Measurements from ENCODE around the gene GPR158.

The GPR158 gene

GRCh38 chr10:25578061-25578460 lies 403.3 kb downstream of the GPR158 start:
- no peaks in the 10 kb centered on the region for H3K9me3 ChIP-seq (ENCODE audit: insufficient read depth, low read depth, low read length)
- H3K4ac ChIP-seq (ENCODE audit: low read depth, low read length), result no peak overlapping the region
- no peak overlapping the region for H3K27ac ChIP-seq (ENCODE audit: low read depth, low read length)
- no peak overlapping the region for H3K14ac ChIP-seq (ENCODE audit: low read length)
- H4K12ac ChIP-seq (ENCODE audit: low read depth, low read length), result no peak overlapping the region
- H2BK5ac ChIP-seq (ENCODE audit: low read depth, low read length, poor library complexity), result no peak overlapping the region
- H3K79me1 ChIP-seq (ENCODE audit: low read length), result no peaks in the 10 kb centered on the region
- H2BK120ac ChIP-seq (ENCODE audit: insufficient read depth, low read length, poor library complexity), result no peak overlapping the region
- no peak overlapping the region for H4K91ac ChIP-seq (ENCODE audit: low read depth, low read length)
- H2AFZ ChIP-seq (ENCODE audit: insufficient read depth, low read length, poor library complexity), result no peak overlapping the region
- no peak overlapping the region for H2BK12ac ChIP-seq (ENCODE audit: low read length)
- no CpG with 5 or more reads among the region's 4 CpGs for WGBS (ENCODE audit: extremely low coverage, insufficient coverage, insufficient read length)
- no peak overlapping the region for H3K18ac ChIP-seq (ENCODE audit: low read length)
- DNase-seq, result peak; percentile 67 to 82
- no peak overlapping the region for H4K8ac ChIP-seq (ENCODE audit: low read depth, low read length)
- H3K4me1 ChIP-seq (ENCODE audit: control insufficient read depth in 1 of 2, insufficient read depth in 2 of 2, low read length in 2 of 2), result no peaks in the 10 kb centered on the region
- no peaks in the 10 kb centered on the region for H3K27me3 ChIP-seq (ENCODE audit: insufficient read depth, low read length)
- no peaks in the 10 kb centered on the region for H3K79me2 ChIP-seq (ENCODE audit: control insufficient read depth, insufficient read depth, low read length, poor library complexity)
- no peak overlapping the region for H3K23ac ChIP-seq (ENCODE audit: low read length)
- H2AK5ac ChIP-seq (ENCODE audit: low read length), result no peak overlapping the region
- no peaks in the 10 kb centered on the region for H3K36me3 ChIP-seq (ENCODE audit: control insufficient read depth in 1 of 2, insufficient read depth in 2 of 2, low read length in 2 of 2)
- no peak overlapping the region for H3K4me2 ChIP-seq (ENCODE audit: low read length)
- no peak overlapping the region for H3K9ac ChIP-seq (ENCODE audit: low read length)
- H3K4me3 ChIP-seq (ENCODE audit: low read depth, low read length), result no peak overlapping the region

GRCh38 chr10:25582961-25583360 lies 408.2 kb downstream of the GPR158 start:
- H4K91ac ChIP-seq (ENCODE audit: low read depth, low read length), result no peak overlapping the region
- no peak overlapping the region for H3K9ac ChIP-seq (ENCODE audit: low read length)
- no peak overlapping the region for H3K18ac ChIP-seq (ENCODE audit: low read length)
- H3K79me2 ChIP-seq (ENCODE audit: control insufficient read depth, insufficient read depth, low read length, poor library complexity), result no peaks in the 10 kb centered on the region
- H2AFZ ChIP-seq (ENCODE audit: insufficient read depth, low read length, poor library complexity), result no peak overlapping the region
- H3K9me3 ChIP-seq (ENCODE audit: insufficient read depth, low read depth, low read length), result peaks cover 3% of the 10 kb centered on the region
- no peak overlapping the region for H4K12ac ChIP-seq (ENCODE audit: low read depth, low read length)
- no peak overlapping the region for H2BK5ac ChIP-seq (ENCODE audit: low read depth, low read length, poor library complexity)
- H3K4me2 ChIP-seq (ENCODE audit: low read length), result no peak overlapping the region
- no peak overlapping the region for H2BK12ac ChIP-seq (ENCODE audit: low read length)
- WGBS (ENCODE audit: extremely low coverage, insufficient coverage, insufficient read length), result no CpG with 5 or more reads among the region's 6 CpGs
- no peak overlapping the region for H3K27ac ChIP-seq (ENCODE audit: low read depth, low read length)
- no peak overlapping the region for H3K23ac ChIP-seq (ENCODE audit: low read length)
- H3K4me3 ChIP-seq (ENCODE audit: low read depth, low read length), result no peak overlapping the region
- no peak overlapping the region for H2AK5ac ChIP-seq (ENCODE audit: low read length)
- no peak overlapping the region for H3K14ac ChIP-seq (ENCODE audit: low read length)
- DNase-seq, result no peak
- no peaks in the 10 kb centered on the region for H3K79me1 ChIP-seq (ENCODE audit: low read length)
- no peak overlapping the region for H4K8ac ChIP-seq (ENCODE audit: low read depth, low read length)
- H3K27me3 ChIP-seq (ENCODE audit: insufficient read depth, low read length), result no peaks in the 10 kb centered on the region
- no peak overlapping the region for H3K4ac ChIP-seq (ENCODE audit: low read depth, low read length)
- H3K4me1 ChIP-seq (ENCODE audit: control insufficient read depth in 1 of 2, insufficient read depth in 2 of 2, low read length in 2 of 2), result no peaks in the 10 kb centered on the region
- no peaks in the 10 kb centered on the region for H3K36me3 ChIP-seq (ENCODE audit: control insufficient read depth in 1 of 2, insufficient read depth in 2 of 2, low read length in 2 of 2)
- no peak overlapping the region for H2BK120ac ChIP-seq (ENCODE audit: insufficient read depth, low read length, poor library complexity)

GRCh38 chr10:25600651-25601050 lies 425.9 kb downstream of the GPR158 start:
- no peaks in the 10 kb centered on the region for H3K79me2 ChIP-seq (ENCODE audit: control insufficient read depth, insufficient read depth, low read length, poor library complexity)
- WGBS (ENCODE audit: extremely low coverage, insufficient coverage, insufficient read length), result no CpG with 5 or more reads among the region's 4 CpGs

GRCh38 chr10:25604591-25604990 lies 429.8 kb downstream of the GPR158 start:
- Histone ChIP-seq H2AK5ac (ENCODE audit: low read length) (no peak overlapping the region), H4K12ac (ENCODE audit: low read depth, low read length) (no peak overlapping the region), H3K36me3 (ENCODE audit: control insufficient read depth in 1 of 2, insufficient read depth in 2 of 2, low read length in 2 of 2) (no peaks in the 10 kb centered on the region), H2AFZ (ENCODE audit: insufficient read depth, low read length, poor library complexity) (no peak overlapping the region), H3K9me3 (ENCODE audit: insufficient read depth, low read depth, low read length) (no peaks in the 10 kb centered on the region), H4K8ac (ENCODE audit: low read depth, low read length) (no peak overlapping the region), H3K9ac (ENCODE audit: low read length) (no peak overlapping the region), H2BK12ac (ENCODE audit: low read length) (no peak overlapping the region), H3K4me3 (ENCODE audit: low read depth, low read length) (no peak overlapping the region), H3K27ac (ENCODE audit: low read depth, low read length) (no peak overlapping the region), H3K4ac (ENCODE audit: low read depth, low read length) (no peak overlapping the region), H3K14ac (ENCODE audit: low read length) (no peak overlapping the region), H3K4me2 (ENCODE audit: low read length) (no peak overlapping the region), H3K4me1 (ENCODE audit: control insufficient read depth in 1 of 2, insufficient read depth in 2 of 2, low read length in 2 of 2) (peaks cover 0 to 2% of the 10 kb centered on the region in 2 experiments), H3K79me2 (ENCODE audit: control insufficient read depth, insufficient read depth, low read length, poor library complexity) (no peaks in the 10 kb centered on the region), H2BK120ac (ENCODE audit: insufficient read depth, low read length, poor library complexity) (no peak overlapping the region), H3K27me3 (ENCODE audit: insufficient read depth, low read length) (no peaks in the 10 kb centered on the region), H3K79me1 (ENCODE audit: low read length) (no peaks in the 10 kb centered on the region), H3K18ac (ENCODE audit: low read length) (no peak overlapping the region), H2BK5ac (ENCODE audit: low read depth, low read length, poor library complexity) (no peak overlapping the region), H3K23ac (ENCODE audit: low read length) (no peak overlapping the region), H4K91ac (ENCODE audit: low read depth, low read length) (no peak overlapping the region)
- WGBS (ENCODE audit: extremely low coverage, insufficient coverage, insufficient read length), result no CpG with 5 or more reads among the region's 4 CpGs
- peak; percentile 68 to 93 for DNase-seq

More at GRCh38 chr10:25600651-25601050, 425.9 kb downstream of the GPR158 start:
- H3K4me2 ChIP-seq (ENCODE audit: low read length), result no peak overlapping the region
- no peaks in the 10 kb centered on the region for H3K79me1 ChIP-seq (ENCODE audit: low read length)
- no peak overlapping the region for H2BK120ac ChIP-seq (ENCODE audit: insufficient read depth, low read length, poor library complexity)
- no peaks in the 10 kb centered on the region for H3K9me3 ChIP-seq (ENCODE audit: insufficient read depth, low read depth, low read length)
- no peak overlapping the region for H3K18ac ChIP-seq (ENCODE audit: low read length)
- no peak overlapping the region for H2BK12ac ChIP-seq (ENCODE audit: low read length)
- no peak overlapping the region for H4K91ac ChIP-seq (ENCODE audit: low read depth, low read length)
- no peak overlapping the region for H2BK5ac ChIP-seq (ENCODE audit: low read depth, low read length, poor library complexity)
- DNase-seq, result no peak
- H3K4me1 ChIP-seq (ENCODE audit: control insufficient read depth in 1 of 2, insufficient read depth in 2 of 2, low read length in 2 of 2), result peaks cover 0 to 2% of the 10 kb centered on the region in 2 experiments
- no peaks in the 10 kb centered on the region for H3K36me3 ChIP-seq (ENCODE audit: control insufficient read depth in 1 of 2, insufficient read depth in 2 of 2, low read length in 2 of 2)
- H3K14ac ChIP-seq (ENCODE audit: low read length), result no peak overlapping the region
- H3K4ac ChIP-seq (ENCODE audit: low read depth, low read length), result no peak overlapping the region
- H3K27ac ChIP-seq (ENCODE audit: low read depth, low read length), result no peak overlapping the region
- H3K4me3 ChIP-seq (ENCODE audit: low read depth, low read length), result no peak overlapping the region
- no peak overlapping the region for H4K12ac ChIP-seq (ENCODE audit: low read depth, low read length)
- H3K27me3 ChIP-seq (ENCODE audit: insufficient read depth, low read length), result no peaks in the 10 kb centered on the region
- H3K9ac ChIP-seq (ENCODE audit: low read length), result no peak overlapping the region
- H3K23ac ChIP-seq (ENCODE audit: low read length), result no peak overlapping the region
- no peak overlapping the region for H2AK5ac ChIP-seq (ENCODE audit: low read length)
- no peak overlapping the region for H2AFZ ChIP-seq (ENCODE audit: insufficient read depth, low read length, poor library complexity)
- no peak overlapping the region for H4K8ac ChIP-seq (ENCODE audit: low read depth, low read length)

All from trophoblast cell (in vitro differentiated cells and primary cell).